SU-DHL-6 (cell line): ENCODE data around the gene CSHL1.
"Not testable (repeated sequence)": the region's sequence is repeated elsewhere in the genome, so short reads cannot be mapped to it uniquely, and the experiment has no call there.

Source experiments
- CTCF ChIP-seq: fragments of 200-600 bp; sonication (generic); IDR thresholded peaks from one replicate; pipeline ENCODE4 v1.5.1; 2017; ENCODE audit warnings: antibody characterized with exemption, mild to moderate bottlenecking, low read length, moderate library complexity; ENCODE audit not compliant: insufficient read depth, poor library complexity, severe bottlenecking
- EZH2phosphoT487 ChIP-seq: fragments of 200-600 bp; sonication (generic), shearing (Covaris generic); conservative IDR thresholded peaks from 2 replicates; pipeline ENCODE4 v1.6.1; 2018; ENCODE audit warnings: mild to moderate bottlenecking, antibody characterized with exemption, low read length, moderate library complexity, mixed read lengths

GRCh38 chr17:63881337-63881736, 29.7 kb downstream of the CSHL1 start:
- TF ChIP-seq CTCF, EZH2phosphoT487: not testable (repeated sequence)
